Measurements from ENCODE around the gene CLEC20A.
A peak's percentile ranks its signal among the peaks of the same experiment; 100 is the strongest.
"Not testable (repeated sequence)": the region's sequence is repeated elsewhere in the genome, so short reads cannot be mapped to it uniquely, and the experiment has no call there.

CLEC20A gene

DNA sequence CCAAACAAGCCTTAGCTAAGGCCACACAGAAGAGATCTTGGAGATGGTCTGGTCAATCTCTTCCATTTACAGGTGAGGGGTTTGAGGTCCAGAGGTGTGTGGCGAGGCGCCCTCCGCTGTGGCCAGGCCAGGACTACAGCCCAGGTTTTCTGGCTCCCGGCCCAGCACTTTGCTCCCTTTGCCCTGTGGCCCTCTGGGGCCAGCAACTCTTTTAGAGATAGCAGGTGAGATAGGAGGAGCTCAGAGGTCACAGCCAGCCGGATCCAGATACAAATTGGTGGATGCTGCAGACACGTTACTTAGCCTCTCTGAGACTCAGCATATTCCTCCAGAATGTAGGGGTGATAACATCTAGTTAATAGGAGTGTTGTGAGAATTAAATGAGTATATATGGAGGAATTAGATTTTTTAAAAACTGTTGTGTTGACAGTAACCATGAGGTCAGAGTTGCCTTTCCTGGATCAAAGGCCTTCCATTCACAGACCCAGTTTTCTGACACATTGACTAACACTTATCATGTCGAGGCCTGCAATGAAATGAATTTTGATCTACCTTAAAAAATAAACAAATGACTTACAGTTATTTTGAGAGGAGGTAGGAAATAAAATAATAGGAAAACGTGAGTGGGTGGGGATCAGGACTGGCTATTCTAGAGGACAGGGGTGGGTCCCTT, 32.7 kb upstream of the CLEC20A start:
- DNase-seq (ENCODE audit: low read depth): no peak

- no peak for DNase-seq (ENCODE audit: low read depth)
These were observed 32.2 kb upstream of the CLEC20A start for GRCh38 chr1:178528953-178529335.

DNA sequence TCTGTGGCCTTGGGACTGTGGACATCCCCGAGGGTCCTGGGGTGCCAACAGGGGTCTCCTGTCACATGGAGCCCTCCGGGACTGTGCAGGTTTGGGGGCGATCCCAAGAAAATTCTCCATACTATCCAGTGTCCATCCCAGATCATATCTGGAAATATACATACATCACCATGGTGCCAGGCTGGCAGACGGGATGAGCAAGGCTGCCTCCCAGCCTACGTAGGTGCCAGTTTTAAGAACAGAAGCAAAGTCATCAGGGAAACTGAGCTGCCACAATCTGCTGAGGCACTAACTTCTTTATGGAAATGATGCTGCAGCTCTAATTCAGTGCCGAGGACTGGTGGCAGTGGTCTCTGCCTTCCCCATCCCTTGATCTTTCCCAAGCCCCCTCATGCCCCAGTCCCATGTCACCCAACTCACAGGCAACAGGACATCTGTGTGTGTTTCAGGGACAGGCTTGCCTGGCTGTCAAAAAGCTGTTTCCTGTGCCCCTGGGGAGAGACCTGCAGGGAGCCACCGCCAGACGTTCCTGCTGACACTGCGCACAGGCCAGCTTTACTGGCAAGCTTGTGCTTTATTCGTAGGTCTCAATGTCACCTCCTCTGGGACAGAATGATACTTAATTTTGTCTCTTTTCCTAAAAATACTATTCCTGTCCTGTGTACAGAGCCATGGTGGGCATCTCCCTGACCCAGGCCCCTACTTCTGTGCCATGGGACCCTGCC, 31.6 kb upstream of the CLEC20A start:
- no peak for DNase-seq (ENCODE audit: low read depth)

GRCh38 chr1:178527117-178527516, 30.4 kb upstream of the CLEC20A start:
- DNase-seq (ENCODE audit: low read depth): no peak

DNA sequence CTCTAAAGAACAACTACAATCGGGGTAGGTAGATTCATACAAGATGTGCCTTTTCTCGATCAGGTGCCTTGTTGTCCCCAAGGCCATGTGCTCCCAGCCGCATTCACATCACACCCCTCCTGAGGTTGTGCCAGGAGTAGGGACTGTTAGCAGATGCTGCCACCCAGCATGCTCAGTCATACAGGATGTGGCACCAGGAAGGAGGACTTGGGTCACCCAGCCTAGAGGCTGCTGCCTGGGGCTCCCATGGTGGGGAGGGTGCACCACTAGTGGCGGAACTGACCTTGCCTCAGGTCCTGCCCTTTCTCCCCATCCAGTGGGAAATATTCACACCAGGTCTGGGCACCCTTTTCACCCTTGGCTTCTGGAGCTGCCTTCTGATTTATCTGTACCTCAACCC, 24.5 kb upstream of the CLEC20A start:
- DNase-seq (ENCODE audit: low read depth): no peak

GRCh38 chr1:178520803-178521202, 24.0 kb upstream of the CLEC20A start:
- DNase-seq (ENCODE audit: low read depth): no peak

DNA sequence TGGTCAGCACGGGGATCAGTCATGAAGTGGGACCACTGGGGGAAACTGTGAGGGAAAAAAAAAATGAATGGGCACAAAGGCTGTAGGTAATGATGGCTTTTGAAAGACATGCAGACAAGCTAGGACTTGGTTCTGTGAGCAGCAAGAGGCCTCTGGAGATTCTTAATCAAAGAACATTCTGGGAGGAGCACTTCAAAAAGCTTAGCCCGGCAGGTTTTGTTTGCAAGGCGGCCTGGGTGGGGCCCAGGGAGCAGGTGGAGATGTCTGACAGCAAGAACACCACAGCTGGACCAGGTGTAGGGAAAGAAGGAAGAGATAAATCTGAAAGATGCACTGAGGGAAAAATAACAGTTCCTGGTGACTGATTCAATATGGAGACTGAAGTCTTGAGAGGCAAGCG, 22.1 kb upstream of the CLEC20A start:
- no peak for DNase-seq (ENCODE audit: low read depth)

GRCh38 chr1:178516110-178516509, 19.3 kb upstream of the CLEC20A start:
- no peak for DNase-seq (ENCODE audit: low read depth)

DNA sequence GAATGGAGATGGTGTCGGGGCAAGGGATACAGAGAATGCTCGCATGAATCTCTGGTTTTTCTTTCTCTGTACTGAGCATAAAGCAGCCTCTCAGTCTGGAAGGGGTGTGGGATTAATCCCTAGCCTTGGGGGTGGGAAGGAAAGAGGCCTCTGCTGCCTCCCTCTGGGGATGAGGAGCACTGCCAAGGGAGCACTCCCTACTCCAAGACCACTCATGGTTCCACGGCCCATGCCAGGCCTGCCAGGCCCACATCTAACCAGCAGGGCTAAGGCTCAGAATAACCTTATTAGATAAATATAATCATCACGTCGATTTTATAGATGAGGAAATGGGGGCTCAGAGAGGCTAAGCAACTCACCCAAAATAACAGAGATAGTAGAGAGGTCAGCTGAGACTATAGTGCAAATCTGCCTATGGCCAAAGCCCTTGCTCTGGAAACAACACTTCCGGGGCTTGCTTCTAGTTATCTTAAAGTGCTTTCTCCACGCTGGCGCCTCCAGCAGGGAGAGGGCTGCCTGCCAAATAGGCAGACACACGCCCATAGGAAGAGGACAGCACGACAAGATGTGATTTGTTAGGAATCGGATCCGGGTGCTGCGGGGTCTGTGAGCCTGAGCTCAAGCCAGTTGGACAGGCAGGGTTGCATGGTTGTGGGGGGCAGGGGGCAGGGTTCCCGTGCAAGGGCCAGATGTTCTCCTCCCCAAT, 16.7 kb upstream of the CLEC20A start:
- DNase-seq (ENCODE audit: low read depth): no peak

- no peak for DNase-seq (ENCODE audit: low read depth)
These were observed 16.0 kb upstream of the CLEC20A start, which contains the start of gene TEX35 for GRCh38 chr1:178512566-178513277. Gene TEX35, plus strand, starts transcription at chr1:178513109. Its CDS starts 80 bp downstream, at chr1:178513189.

GRCh38 chr1:178510155-178510554, 13.4 kb upstream of the CLEC20A start:
- peak; percentile 31 for DNase-seq (ENCODE audit: low read depth)

DNA sequence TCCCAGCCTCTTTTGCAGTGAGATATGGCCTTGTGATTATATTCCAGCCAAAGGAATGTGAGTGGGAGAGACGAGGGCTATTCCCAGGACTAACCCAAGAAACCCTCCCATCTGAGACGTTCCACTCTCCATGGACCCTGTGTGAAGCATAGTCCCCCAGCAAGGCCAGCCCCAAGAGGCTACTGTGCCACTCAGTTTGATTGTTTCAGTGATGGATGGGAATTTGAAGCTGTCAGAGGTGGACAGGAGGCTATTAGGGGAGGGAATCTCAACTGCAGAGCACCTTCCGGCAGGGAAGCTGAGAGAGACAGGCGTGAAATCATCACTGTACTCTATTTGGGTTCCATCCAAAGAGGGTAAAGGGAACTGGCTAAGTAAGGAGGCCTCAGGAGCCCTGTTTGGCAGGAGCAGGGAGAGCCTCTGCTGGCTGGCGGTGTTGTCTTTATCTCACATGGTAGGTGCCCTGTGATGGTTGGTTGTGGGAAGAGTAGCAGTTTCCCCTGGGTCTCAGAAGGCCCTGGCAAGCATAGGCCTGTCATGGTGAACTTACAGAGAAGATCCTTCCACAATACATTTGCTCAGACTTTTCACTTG, 12.7 kb upstream of the CLEC20A start:
- no peak for DNase-seq (ENCODE audit: low read depth)

- DNase-seq (ENCODE audit: low read depth): no peak
These were observed 9.9 kb upstream of the CLEC20A start for GRCh38 chr1:178506669-178507068.

DNA sequence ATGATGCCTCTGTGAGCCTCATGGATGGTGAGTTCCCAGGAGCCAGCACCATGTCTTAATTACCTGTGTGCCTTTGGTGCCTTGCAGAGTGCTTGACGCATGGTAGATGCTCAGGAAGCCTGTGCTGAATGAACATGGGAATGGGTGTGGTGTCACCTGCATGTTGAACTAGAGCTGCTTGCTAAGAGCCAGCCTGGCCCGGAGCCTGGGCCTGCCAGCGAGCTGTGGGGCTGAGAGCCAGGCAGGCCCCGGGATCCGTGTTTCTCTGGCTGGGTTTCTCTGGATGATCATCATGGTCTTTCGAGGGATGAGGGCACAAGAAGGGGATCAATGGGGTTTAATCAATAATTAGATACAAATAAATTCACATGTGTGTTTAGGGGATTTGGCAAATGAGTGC, 9.4 kb upstream of the CLEC20A start:
- DNase-seq (ENCODE audit: low read depth): no peak

- no peak for DNase-seq (ENCODE audit: low read depth)
These were observed 7.5 kb upstream of the CLEC20A start for GRCh38 chr1:178504286-178504685.

DNA sequence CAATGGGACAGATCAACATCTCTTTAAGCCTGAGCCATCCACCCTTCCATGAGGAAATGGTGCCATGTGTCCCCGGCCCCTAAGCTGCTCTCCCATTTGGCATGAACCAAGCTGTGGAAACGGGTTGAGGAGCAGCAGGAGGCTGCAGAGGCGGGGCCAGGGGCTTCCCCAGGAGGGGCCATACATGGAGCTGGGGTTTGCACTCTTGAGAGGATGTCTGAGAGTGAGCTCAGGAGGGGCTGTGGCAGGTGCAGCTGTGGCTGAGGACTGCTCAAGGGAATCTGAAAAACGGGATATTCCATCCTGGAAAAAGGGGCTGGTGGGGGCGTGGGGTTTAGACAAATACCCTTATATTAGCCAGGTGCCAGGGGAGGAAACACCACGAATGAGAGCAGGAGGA, 7.1 kb upstream of the CLEC20A start:
- DNase-seq (ENCODE audit: low read depth): no peak

- DNase-seq (ENCODE audit: low read depth): not testable (repeated sequence)
These were observed 6.6 kb upstream of the CLEC20A start for GRCh38 chr1:178503316-178503715.

GRCh38 chr1:178502856-178503255, 6.1 kb upstream of the CLEC20A start:
- DNase-seq (ENCODE audit: low read depth): no peak

DNA sequence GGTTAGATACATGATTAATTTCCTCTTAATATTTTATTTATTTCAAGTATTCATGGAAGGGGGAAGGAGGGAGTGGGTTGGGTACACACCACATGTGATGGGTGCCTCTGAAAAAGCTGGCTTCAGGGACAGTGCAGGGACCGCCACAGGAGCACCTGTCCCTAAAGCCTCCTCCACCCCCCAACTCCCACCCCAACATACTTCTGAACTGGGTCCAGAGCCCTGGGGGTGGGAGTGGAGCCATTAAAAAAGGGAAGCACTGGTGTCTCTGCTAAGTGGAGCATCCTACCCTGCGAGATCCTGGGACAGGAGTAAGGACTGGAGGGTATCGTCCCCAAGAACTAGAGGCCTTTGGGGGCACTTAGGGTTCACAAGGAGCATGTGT, 5.6 kb upstream of the CLEC20A start:
- no peak for DNase-seq (ENCODE audit: low read depth)

DNA sequence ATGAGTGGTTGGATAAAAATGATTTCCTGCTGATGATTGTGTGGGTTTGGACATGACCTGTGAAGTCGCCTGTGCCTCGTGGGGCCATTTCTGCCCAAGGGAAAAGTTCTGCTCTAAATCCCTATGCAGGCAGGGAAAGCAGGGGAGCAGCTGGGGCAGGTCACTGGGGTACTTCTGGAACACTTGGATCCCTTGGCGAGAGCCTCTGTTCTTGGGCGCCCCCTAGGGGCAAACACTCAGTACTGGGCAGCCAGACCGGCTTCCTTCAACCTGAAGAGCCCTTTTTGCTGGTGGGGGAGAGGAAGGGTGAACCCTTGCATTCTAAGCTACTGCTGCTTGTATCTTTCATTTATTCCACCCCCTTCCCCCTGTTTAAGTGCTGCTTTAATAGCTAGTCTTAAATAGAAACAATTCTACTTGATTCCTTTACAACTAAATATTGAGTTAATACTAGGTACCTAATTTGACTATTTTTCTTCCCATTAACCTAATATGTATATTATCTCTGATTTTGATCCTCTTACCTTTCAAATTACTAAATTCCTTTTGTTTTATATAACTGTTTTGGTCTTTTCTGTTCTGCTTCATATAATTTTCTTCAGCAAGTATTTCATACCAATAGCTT, 5.1 kb upstream of the CLEC20A start:
- DNase-seq (ENCODE audit: low read depth): peak; percentile 73

- no peak for DNase-seq (ENCODE audit: low read depth)
These were observed 4.3 kb upstream of the CLEC20A start for GRCh38 chr1:178500936-178501554.

Measured in ELR (cell line).